ENCODE results near the gene ATP9A.

The ATP9A gene

GRCh38 chr20:51595744-51596143 is 172.4 kb downstream of the ATP9A start:
- no peak for DNase-seq

- peak; percentile 68 for DNase-seq
These were observed 173.1 kb downstream of the ATP9A start for GRCh38 chr20:51595058-51595532.

- no peak for DNase-seq
These were observed 173.7 kb downstream of the ATP9A start for GRCh38 chr20:51594236-51595057.

DNA sequence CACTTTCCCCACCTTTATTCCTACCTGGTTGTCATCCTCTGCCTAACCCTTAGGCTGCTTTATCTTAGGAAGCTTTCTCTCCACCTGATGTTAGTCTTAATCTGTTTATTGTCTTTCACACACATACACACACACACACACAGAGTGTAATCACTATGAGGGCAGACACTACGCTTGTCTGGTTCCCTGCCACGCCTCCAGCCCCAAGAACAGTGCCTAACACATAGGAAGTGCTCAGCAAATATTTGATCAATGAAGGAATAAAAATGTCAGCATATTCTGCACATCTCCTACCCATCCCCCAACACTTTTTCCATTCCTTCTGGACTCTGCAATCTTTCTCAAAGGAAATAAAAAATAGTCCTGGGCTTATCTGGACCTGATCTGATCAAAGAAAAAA is 174.6 kb downstream of the ATP9A start:
- DNase-seq, result no peak

- DNase-seq, result no peak
These were observed 175.6 kb downstream of the ATP9A start for GRCh38 chr20:51592564-51592963.

DNA sequence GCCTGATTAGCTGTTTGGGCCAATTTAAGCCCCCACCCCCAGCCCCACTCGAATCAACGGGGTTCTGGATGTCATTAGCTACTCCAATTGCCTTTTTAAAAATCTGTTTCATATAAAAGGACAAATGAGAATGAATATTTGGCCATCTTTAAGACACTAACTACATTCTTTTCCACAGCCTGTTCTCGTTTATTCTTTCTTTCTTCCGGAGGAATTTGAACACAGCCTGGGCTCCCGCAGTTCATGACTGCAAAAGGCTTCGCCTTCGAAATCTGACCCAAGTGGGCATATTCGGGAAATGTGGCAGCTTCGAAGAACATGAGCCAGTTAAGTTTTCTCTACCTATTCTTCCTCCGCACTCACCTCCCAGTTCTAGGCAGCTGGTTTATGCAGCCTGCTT is 176.3 kb downstream of the ATP9A start:
- DNase-seq, result no peak

- no peak for DNase-seq
These were observed 179.4 kb downstream of the ATP9A start for GRCh38 chr20:51588762-51589161.

- DNase-seq, result no peak
These were observed 181.0 kb downstream of the ATP9A start for GRCh38 chr20:51587145-51587544.

DNA sequence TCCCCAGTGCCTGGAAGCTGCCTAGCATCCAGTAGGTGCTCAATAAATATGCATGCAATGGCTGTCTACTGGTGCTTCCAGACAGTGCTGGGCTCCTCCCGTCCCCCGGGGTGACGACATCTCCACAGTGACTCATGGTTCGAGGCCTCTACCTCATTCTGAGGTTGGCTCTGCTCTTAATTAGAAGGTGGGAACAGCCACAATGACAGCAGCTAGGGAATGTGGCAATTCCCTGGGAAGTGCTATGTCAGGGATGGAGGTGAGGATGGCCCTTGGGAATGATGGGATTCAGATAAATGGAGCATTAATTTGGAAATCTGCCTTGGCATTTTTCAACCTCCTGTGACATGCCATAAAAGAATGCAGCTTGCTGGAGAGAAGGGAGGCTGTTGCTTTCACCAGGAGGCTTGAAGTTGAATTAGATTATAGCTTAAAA is 182.2 kb downstream of the ATP9A start:
- DNase-seq, result no peak

DNA sequence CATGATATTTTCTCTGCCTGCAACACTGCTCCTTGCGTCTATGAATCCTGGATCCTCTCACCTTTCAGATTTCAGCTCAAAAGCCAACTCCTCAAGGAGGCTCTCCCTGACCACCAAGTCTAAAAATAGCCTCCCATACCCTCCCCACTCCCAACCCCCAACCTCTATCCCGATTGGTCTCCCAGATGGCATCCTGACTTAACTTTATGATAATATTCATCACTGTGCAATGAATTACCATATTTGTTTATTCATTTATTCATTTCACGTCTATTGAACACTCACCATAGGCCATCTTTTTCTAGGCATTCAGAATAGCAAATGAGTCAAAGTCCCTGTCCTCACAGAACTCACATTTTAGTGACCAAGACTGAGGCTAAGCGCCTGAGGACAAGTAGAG is 183.0 kb downstream of the ATP9A start:
- no peak for DNase-seq

GRCh38 chr20:51584737-51585136 is 183.5 kb downstream of the ATP9A start:
- no peak for DNase-seq

- no peak for DNase-seq
These were observed 184.1 kb downstream of the ATP9A start for GRCh38 chr20:51584116-51584515.

DNA sequence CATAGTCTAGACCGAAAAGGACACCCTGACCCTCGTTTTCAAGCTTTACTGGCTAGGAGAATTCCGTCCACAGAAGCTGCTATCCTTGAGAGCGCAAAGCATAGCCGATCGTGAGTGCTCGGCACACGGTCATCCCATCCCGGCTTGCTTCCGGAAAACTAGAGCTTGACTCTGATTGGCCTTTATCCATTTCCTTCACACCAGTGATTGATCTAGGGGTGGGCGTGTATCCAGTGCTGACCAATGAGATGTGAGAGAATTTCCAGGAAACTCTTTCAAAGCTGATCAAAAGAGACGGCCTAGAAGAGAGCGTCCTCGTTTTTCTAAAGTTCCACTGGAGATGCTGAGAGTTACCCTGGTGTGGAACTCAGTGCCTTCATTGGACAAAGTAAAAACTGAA is 184.7 kb downstream of the ATP9A start:
- DNase-seq, result no peak

DNA sequence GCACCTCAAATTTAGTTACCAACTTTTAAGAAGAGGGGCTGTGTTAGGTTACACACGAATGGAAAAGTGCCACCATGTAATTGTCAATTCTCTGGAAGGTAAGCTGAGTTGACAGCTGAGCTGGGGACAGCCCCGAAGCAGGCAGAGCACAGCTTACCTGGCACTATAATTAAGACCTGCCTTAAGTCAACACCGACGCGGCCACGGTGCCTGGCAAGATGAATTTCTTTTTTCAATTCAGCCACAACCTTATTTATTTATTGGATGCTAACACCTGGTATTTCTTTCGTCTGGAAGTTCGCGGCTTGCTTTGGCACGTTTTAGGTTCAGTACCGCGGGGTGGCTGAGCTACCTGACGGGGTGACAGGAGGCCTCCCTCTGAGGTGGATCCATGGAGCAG is 185.1 kb downstream of the ATP9A start:
- DNase-seq, result no peak

DNA sequence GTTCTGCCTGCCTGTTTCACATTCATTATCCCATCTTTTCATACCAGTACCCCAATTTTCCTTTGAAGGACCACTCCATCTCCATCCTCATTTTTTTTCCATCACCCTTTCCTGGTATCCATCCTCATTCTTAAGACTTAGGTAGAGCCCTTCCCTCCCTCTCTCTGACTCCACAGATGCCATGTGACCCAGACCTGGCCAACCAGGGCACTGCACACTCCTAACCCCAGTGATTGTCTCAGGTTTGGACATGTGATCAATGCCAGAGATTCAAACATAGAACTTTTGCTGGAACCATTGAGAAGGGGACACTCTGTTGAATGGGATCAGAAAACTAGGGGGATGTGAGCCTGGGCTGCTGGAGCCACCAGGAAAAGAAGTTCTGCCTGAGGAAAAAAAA is 186.6 kb downstream of the ATP9A start:
- DNase-seq, result no peak

DNA sequence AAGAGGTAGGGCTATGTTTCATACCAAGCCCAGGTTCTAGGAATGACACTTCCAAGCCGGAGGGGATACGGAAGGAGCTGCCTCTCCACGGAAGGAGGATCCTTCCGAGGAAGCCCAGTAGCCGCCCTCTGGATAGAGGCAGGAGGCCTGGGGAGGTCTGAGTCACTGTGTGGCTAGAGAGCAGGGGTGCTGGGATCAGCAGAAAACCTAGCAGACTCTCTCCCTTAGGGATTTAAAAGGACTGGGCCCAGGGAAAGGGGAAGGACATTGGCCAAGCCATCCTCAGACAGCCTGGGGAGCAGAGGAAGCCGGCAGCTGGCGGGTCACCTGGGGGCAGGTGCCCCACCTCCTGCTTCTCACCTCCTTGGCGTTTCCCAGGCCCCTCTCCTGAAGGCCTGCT is 189.1 kb downstream of the ATP9A start:
- no peak for DNase-seq

- no peak for DNase-seq
These were observed 190.1 kb downstream of the ATP9A start for GRCh38 chr20:51578145-51578459.

GRCh38 chr20:51577432-51578144 is 190.6 kb downstream of the ATP9A start:
- no peak for DNase-seq

- DNase-seq, result no peak
These were observed 192.7 kb downstream of the ATP9A start for GRCh38 chr20:51575486-51575885.

- DNase-seq, result peak; percentile 4
These were observed 193.7 kb downstream of the ATP9A start for GRCh38 chr20:51574248-51575033.

DNA sequence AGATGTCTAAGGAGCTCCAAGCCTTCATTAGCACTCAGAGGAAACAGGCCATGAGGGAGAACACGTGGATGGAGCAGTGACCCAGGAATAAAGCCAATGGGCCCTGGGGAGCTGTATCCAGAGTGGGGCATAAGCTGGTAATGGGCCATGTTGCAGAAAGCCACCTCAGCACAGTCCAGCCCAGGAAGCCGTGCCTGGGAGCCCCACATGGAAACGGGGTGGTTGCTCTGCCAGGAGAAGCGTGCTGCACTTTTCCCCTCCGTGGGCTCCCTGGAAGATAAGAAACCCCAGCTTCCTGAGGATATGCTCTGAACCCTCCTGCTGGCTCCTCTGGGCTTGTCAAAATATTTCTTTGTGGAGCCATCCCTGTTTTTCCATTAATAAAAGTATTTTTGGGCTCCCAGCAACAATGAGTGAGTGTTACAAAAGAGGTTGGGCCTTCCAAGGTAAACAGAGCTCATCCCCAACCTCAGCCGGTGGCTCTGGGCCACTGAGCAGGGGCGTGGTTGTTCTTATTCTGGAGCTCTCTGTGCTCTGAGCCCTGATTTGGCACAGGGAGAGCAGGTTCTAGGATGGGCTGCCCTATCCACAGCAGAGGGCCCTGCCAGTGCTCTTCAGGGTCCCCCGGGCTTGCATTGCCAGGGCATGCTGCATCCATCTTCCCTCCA is 194.5 kb downstream of the ATP9A start:
- no peak for DNase-seq

DNA sequence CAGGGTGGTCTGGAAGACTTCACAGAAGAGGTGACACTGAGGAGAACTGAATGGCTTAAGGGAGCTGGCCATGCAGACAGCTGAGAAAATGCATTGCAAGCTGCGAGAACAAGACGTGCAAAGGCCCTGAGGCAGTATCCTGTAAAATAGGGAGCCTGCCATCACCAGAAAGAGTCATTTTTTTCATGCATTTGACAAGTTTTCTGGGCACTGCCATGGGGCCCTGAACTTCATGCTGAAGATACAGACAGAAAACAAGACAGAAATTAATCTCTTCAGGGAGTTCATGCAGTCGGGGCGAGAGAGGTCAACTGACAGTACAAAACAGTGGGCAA is 196.8 kb downstream of the ATP9A start:
- no peak for DNase-seq
